Hepatocyte (in vitro differentiated cells): ENCODE measurements around the gene RNF227. TPM values are rescaled to one million over a fixed set of nuclear protein-coding genes. Genes with fewer than 3 reads are reported as not detected.

Source experiments
- DNase-seq: peaks from one replicate; pipeline ENCODE4 v3.0.0-alpha.2; 2016; ENCODE audit warnings: low spot score
- H2AFZ ChIP-seq: fragments of 200-600 bp; sonication (generic); 2 replicates; pipeline ENCODE4 v1.6.0; 2016; ENCODE audit warnings: antibody characterized with exemption, mild to moderate bottlenecking
- H3K27ac ChIP-seq: fragments of 200-600 bp; sonication (generic); 2 replicates; pipeline ENCODE4 v1.5.1; 2016; ENCODE audit warnings: mild to moderate bottlenecking
- H3K27me3 ChIP-seq: fragments of 200-600 bp; sonication (generic); 2 replicates; pipeline ENCODE4 v1.6.1; 2016
- H3K36me3 ChIP-seq: fragments of 200-600 bp; sonication (generic); replicated peaks from 2 replicates; pipeline ENCODE4 v1.5.1; 2016; ENCODE audit warnings: low read depth; ENCODE audit not compliant: insufficient read depth
- H3K4me1 ChIP-seq: fragments of 200-600 bp; sonication (generic); 2 replicates; pipeline ENCODE4 v1.5.1; 2016; ENCODE audit warnings: mild to moderate bottlenecking, moderate library complexity; ENCODE audit not compliant: insufficient read depth
- H3K4me2 ChIP-seq: fragments of 200-600 bp; sonication (generic); 2 replicates; pipeline ENCODE4 v1.6.0; 2016
- H3K4me3 ChIP-seq: fragments of 200-600 bp; sonication (generic); 2 replicates; pipeline ENCODE4 v1.5.1; 2016; ENCODE audit warnings: mild to moderate bottlenecking
- H3K79me2 ChIP-seq: fragments of 200-600 bp; sonication (generic); 2 replicates; pipeline ENCODE4 v1.6.0; 2017; ENCODE audit warnings: mild to moderate bottlenecking
- H3K9me2 ChIP-seq: fragments of 200-600 bp; sonication (generic); replicated peaks from 2 replicates; pipeline ENCODE4 v1.6.0; 2017; ENCODE audit warnings: mild to moderate bottlenecking; ENCODE audit not compliant: insufficient read depth
- H3K9me3 ChIP-seq: fragments of 200-600 bp; sonication (generic); 2 replicates; pipeline ENCODE4 v1.5.1; 2016; ENCODE audit warnings: low read depth, mild to moderate bottlenecking
- H4K20me1 ChIP-seq: fragments of 200-600 bp; sonication (generic); 2 replicates; pipeline ENCODE4 v1.6.0; 2016; ENCODE audit warnings: mild to moderate bottlenecking; ENCODE audit not compliant: insufficient read depth, poor library complexity, severe bottlenecking
- CTCF ChIP-seq: fragments of 200-600 bp; sonication (generic); IDR thresholded peaks from 2 replicates; pipeline ENCODE4 v1.5.1; 2016; ENCODE audit warnings: antibody characterized with exemption, mild to moderate bottlenecking; ENCODE audit not compliant: poor library complexity
- EZH2 ChIP-seq: fragments of 200-600 bp; sonication (generic); IDR thresholded peaks from 2 replicates; pipeline ENCODE4 v1.6.1; 2016; ENCODE audit warnings: antibody characterized with exemption, mild to moderate bottlenecking, borderline replicate concordance
- EZH2phosphoT487 ChIP-seq: fragments of 200-600 bp; sonication (generic); IDR thresholded peaks from one replicate; pipeline ENCODE4 v1.6.1; 2018; ENCODE audit warnings: antibody characterized with exemption, mild to moderate bottlenecking, low read depth, moderate library complexity; ENCODE audit not compliant: unreplicated experiment, severe bottlenecking
- WGBS: methylation state at CpG from one replicate; pipeline ENCODE4 v1.1.6; 2016; ENCODE audit warnings: low lambda C conversion rate; ENCODE audit errors: missing lambda C conversion rate; 5-methylcytosine and 5-hydroxymethylcytosine counted together
- polyA plus RNA-seq: library from polyadenylated mRNA; unstranded; fragments of >200 nt; fragmentation: Nextera tagmentation; extraction: Ambion mirVana; gene quantifications from 2 replicates; pipeline ENCODE4 v1.2.1, GENCODE V29; 2016
- total RNA-seq: library from RNA; depleted of rRNA; stranded (reverse); fragments of >200 nt; gene quantifications from 2 replicates; pipeline ENCODE4 v1.2.3, GENCODE V29; 2014

The RNF227 gene
- total and polyA plus RNA-seq, 2 experiments from 2014 or later: 2.5 to 3.5 TPM

- H3K27me3 ChIP-seq: no peaks in the 10 kb centered on the region
Observed at GRCh38 chr17:7931709-7932482, 15.8 kb upstream of the RNF227 start, which contains the start of the genes CNTROB and TRAPPC1. Gene CNTROB (plus strand): TSS chr17:7932206. CDS start chr17:7933080, 874 bp downstream. Gene TRAPPC1 (minus strand): TSS chr17:7931946. CDS start chr17:7931829, 117 bp downstream.

GRCh38 chr17:7930841-7931631 is 14.9 kb upstream of the RNF227 start:
- H3K4me3 ChIP-seq: peak overlapping the region; percentile 52
- H4K20me1 ChIP-seq: no peaks in the 10 kb centered on the region
- 40% methylated on average over 20 of the region's 20 CpGs for WGBS
- peak overlapping the region; percentile 26 for H3K27ac ChIP-seq
- H3K27me3 ChIP-seq: no peaks in the 10 kb centered on the region
- no peaks in the 10 kb centered on the region for H3K36me3 ChIP-seq
- peaks cover 26% of the 10 kb centered on the region for H3K4me1 ChIP-seq
- H3K4me2 ChIP-seq: peak overlapping the region; percentile 92
- H3K9me3 ChIP-seq: no peaks in the 10 kb centered on the region
- DNase-seq: no peak
- H3K79me2 ChIP-seq: peaks cover 39% of the 10 kb centered on the region
- TF ChIP-seq EZH2phosphoT487 (no peak), EZH2 (no peak), CTCF (no peak)
- no peaks in the 10 kb centered on the region for H3K9me2 ChIP-seq
- peak overlapping the region; percentile 38 for H2AFZ ChIP-seq

More at GRCh38 chr17:7931709-7932482, 15.8 kb upstream of the RNF227 start, which contains the start of the genes CNTROB and TRAPPC1:
- Histone ChIP-seq H3K4me2 (peak within 1 kb of the TSS; percentile 98), H4K20me1 (no peaks in the 10 kb centered on the region), H3K9me3 (no peaks in the 10 kb centered on the region), H3K36me3 (no peaks in the 10 kb centered on the region), H3K79me2 (peaks cover 39% of the 10 kb centered on the region), H3K27ac (peak within 1 kb of the TSS; percentile 40), H3K9me2 (no peaks in the 10 kb centered on the region), H3K4me3 (peak within 1 kb of the TSS; percentile 54), H2AFZ (peak within 1 kb of the TSS; percentile 54), H3K4me1 (peaks cover 26% of the 10 kb centered on the region)
- under 1% methylated on average over 47 of the region's 55 CpGs for WGBS
- peak; percentile 100 for DNase-seq
- TF ChIP-seq CTCF: no peak
- no peak for TF ChIP-seq EZH2phosphoT487
- no peak for TF ChIP-seq EZH2

GRCh38 chr17:7929158-7930023 is 13.3 kb upstream of the RNF227 start, which contains the start of gene KCNAB3:
Gene KCNAB3 (minus strand): TSS chr17:7929856. CDS start chr17:7929435, 421 bp downstream.
- TF ChIP-seq EZH2phosphoT487: no peak
- TF ChIP-seq EZH2: no peak
- TF ChIP-seq CTCF: no peak
- H3K9me3 ChIP-seq: no peaks in the 10 kb centered on the region
- WGBS: 34% methylated on average over 28 of the region's 67 CpGs
- H3K27ac ChIP-seq: no peak within 1 kb of the TSS
- no peaks in the 10 kb centered on the region for H3K27me3 ChIP-seq
- no peaks in the 10 kb centered on the region for H4K20me1 ChIP-seq
- no peaks in the 10 kb centered on the region for H3K9me2 ChIP-seq
- H2AFZ ChIP-seq: no peak within 1 kb of the TSS
- H3K36me3 ChIP-seq: no peaks in the 10 kb centered on the region
- H3K4me3 ChIP-seq: no peak within 1 kb of the TSS
- DNase-seq: peak; percentile 82
- peaks cover 24% of the 10 kb centered on the region for H3K4me1 ChIP-seq
- H3K4me2 ChIP-seq: peak within 1 kb of the TSS; percentile 92
- peaks cover 32% of the 10 kb centered on the region for H3K79me2 ChIP-seq
